Upper lobe of right lung (tissue), 1 donor: ENCODE data around the gene PDE4A. TPM values are rescaled to one million over a fixed set of nuclear protein-coding genes. Genes with fewer than 3 reads are reported as not detected.

Experiments
- ATAC-seq: fragments of 200-7000 bp; cut with Tn5 transposase; one replicate; pipeline ENCODE4 v1.9.1; 2020; ENCODE audit warnings: mild to moderate bottlenecking, moderate library complexity
- DNase-seq: peaks from one replicate; pipeline ENCODE4 v3.0.0-alpha.2; 2020
- H3K27ac ChIP-seq: fragments of 200-600 bp; one replicate; pipeline ENCODE4 v1.8.0; 2022
- H3K27me3 ChIP-seq: fragments of 200-600 bp; one replicate; pipeline ENCODE4 v1.8.0; 2022; ENCODE audit warnings: mild to moderate bottlenecking
- H3K36me3 ChIP-seq: fragments of 200-600 bp; one replicate; pipeline ENCODE4 v1.8.0; 2022
- H3K4me1 ChIP-seq: fragments of 200-600 bp; one replicate; pipeline ENCODE4 v1.8.0; 2022
- H3K4me3 ChIP-seq: fragments of 200-600 bp; one replicate; pipeline ENCODE4 v1.8.0; 2022; ENCODE audit warnings: mild to moderate bottlenecking
- H3K9me3 ChIP-seq: fragments of 200-600 bp; one replicate; pipeline ENCODE4 v1.8.0; 2022
- CTCF ChIP-seq: fragments of 200-600 bp; IDR thresholded peaks from one replicate; pipeline ENCODE4 v1.8.0; 2022; ENCODE audit warnings: antibody characterized with exemption
- intact Hi-C: fragments of 100-400 bp; cut with DNase I; formaldehyde crosslinking; loops from one replicate; pipeline ENCODE4 v1.11.0; 2022
- total RNA-seq: library from RNA; stranded (reverse); fragmentation: NEBNext Ultra II Directional; extraction: Animal tissue kit (Norgen Biotek cat#: 25700); gene quantifications from one replicate; pipeline ENCODE4 v1.2.1, GENCODE V29; 2021
- donor health status: DM: no; HTN: yes; CAD: no; lungs with severe emphysema.

PDE4A gene
- total RNA-seq, 1 donor from 2014 or later = 35.5 TPM

DNA sequence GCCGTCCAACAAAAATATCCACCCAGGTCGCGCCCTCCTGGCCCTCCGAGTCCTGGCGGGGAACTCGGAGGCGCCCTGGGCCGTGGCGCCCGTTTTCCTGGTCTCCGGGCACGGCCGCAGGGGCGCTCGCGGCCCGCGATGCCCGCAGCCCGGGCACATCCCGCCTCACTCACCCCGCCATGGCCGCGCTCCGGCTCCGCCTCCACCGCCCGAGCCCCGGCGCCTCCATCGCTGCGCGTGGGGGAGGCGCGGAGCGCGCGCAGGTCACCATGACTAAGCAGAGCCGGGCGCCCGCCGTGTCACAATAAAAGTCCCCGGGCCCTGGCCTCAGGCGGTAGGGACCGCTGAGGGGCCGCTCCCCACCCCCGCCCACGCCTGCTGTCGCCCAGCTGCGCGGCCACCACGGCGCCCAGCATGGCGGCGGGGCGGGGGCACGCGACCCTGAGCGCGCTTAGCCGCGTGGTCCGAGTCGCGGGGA is 82.2 kb downstream of the PDE4A start:
- Histone ChIP-seq H3K4me3 (peak overlapping the region; percentile 100), H3K36me3 (peaks cover 24% of the 10 kb centered on the region), H3K4me1 (peaks cover 33% of the 10 kb centered on the region), H3K9me3 (no peaks in the 10 kb centered on the region), H3K27ac (peak overlapping the region; percentile 99), H3K27me3 (no peaks in the 10 kb centered on the region)
- TF ChIP-seq CTCF = no peak
- intact Hi-C loops = no loop called here
- DNase-seq (peak; percentile 98), ATAC-seq (peak; percentile 95)

DNA sequence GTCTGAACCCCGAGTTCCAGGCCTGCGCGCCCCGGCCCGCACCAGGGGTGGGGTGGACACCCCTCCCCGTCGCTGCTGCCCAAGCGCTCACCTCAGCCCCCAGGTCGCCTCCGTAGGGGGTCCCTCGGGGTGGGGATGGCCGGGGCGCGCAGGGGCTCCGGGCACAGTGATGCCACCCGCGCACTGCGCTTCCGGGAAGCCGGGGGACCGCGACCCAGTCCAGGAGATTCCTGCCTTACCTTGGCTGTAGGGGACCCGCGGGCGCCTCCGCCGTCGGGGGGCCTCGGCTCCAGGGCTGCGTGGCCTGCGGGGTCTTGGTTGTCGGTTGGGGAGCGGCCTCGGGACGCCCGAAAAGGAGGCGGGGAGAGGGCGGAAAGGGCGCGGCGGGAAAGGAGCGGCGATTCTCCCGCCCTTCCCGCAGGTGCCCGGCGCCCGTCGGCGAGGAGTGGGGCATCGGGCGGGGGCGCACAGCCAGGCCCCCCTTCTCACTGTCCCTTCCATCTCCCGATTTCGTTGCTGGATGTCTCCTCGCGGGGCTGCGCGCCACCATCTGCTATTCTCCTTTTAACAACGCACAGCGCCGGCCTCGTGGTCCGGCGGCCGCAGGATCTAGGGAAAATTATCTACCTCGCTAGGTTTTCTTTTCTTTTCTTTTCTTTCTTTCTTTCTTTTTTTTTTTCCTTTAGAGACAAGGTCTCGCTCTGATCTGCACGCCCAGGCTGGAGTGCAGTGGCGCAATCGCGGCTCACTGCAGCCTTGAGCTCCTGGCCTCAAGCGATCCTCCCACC is 82.9 kb downstream of the PDE4A start, which contains the start of gene KEAP1:
Gene KEAP1, minus strand, starts transcription at position 355 of the 788 bp plus-strand sequence. CDS start 3,323 bp downstream, outside the sequence.
- no peaks in the 10 kb centered on the region for H3K27me3 ChIP-seq
- peak; percentile 82 for DNase-seq
- intact Hi-C loops = no loop called here
- no peaks in the 10 kb centered on the region for H3K9me3 ChIP-seq
- H3K4me3 ChIP-seq = peak within 1 kb of the TSS; percentile 100
- ATAC-seq = peak; percentile 6
- no peak for TF ChIP-seq CTCF
- H3K4me1 ChIP-seq = peaks cover 32% of the 10 kb centered on the region
- peak within 1 kb of the TSS; percentile 99 for H3K27ac ChIP-seq
- H3K36me3 ChIP-seq = peaks cover 18% of the 10 kb centered on the region

DNA sequence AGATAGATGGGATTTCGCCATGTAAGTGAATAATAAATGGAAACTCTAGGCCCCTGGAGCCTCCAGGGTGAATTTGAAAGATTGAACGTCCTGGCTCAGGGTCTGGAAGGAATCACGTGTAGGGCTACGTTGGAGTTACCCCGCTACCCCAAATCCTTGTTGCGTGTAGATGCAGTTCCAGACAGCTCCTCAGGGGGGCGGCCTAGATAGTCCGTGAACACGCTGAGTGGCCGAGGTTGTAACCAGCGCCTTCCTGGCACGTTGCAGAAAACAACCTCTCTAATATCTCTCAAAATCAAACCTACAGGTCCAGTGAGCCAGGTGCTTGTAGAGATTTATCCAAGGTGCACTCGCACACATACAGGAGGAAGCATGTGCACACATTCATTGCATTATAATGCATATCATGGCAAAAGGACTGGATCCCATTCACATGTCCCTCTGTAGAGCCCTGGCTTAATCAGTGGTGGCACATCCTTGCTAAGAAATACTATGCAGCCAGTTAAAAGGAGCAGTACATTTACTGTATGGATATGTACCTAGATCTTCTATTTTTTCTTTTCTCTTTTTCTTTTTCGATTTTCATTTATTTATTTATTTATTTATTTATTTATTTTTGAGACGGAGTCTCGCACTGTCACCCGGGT is 85.4 kb downstream of the PDE4A start:
- DNase-seq (peak; percentile 88), ATAC-seq (peak; percentile 49)
- TF ChIP-seq CTCF = peak; percentile 87
- Histone ChIP-seq H3K4me3 (no peak overlapping the region), H3K36me3 (no peaks in the 10 kb centered on the region), H3K4me1 (peaks cover 22% of the 10 kb centered on the region), H3K27ac (no peak overlapping the region), H3K9me3 (no peaks in the 10 kb centered on the region), H3K27me3 (no peaks in the 10 kb centered on the region)
- intact Hi-C loops = no loop called here

DNA sequence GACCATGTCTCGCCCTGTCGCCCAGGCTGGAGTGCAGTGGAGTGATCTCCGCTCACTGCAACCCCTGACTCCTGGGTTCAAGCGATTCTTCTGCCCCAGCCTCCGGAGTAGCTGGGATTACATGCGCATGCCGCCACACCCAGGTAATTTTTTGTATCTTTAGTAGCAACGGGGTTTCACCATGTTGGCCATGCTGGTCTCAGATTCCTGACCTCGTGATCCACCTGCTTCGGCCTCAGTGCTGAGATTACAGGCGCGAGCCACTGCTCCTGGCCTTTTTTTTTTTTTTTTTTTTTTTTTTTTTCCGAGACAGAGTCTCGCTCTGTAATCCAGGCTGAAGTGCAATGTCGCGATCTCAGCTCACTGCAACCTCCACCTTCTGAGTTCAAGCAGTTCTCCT is 87.7 kb downstream of the PDE4A start:
- no peaks in the 10 kb centered on the region for H3K36me3 ChIP-seq
- no peak overlapping the region for H3K4me3 ChIP-seq
- intact Hi-C loops = no loop called here
- ATAC-seq = no peak
- no peak overlapping the region for H3K27ac ChIP-seq
- TF ChIP-seq CTCF = no peak
- H3K27me3 ChIP-seq = peaks cover 4% of the 10 kb centered on the region
- no peak for DNase-seq
- no peaks in the 10 kb centered on the region for H3K9me3 ChIP-seq
- peaks cover 10% of the 10 kb centered on the region for H3K4me1 ChIP-seq

DNA sequence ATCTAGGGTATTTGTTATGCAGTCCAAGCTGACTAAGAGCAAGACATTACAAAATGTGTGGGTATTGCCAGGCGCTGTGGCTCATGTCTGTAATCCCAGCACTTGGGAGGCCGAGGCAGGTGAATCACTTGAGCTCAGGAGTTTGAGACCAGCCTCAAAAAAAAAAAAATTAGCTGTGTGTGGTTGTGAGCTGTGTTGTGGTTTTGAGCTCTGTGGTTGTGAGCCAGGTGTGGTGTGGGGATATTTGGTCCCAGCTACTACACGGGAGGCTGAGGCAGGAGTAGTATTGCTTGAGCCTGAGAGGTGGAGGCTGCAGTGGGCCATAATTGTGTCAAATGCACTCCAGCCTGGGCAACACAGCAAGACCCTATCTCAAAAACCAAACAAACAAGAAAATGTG is 88.4 kb downstream of the PDE4A start:
- Histone ChIP-seq H3K4me3 (no peak overlapping the region), H3K27ac (no peak overlapping the region), H3K36me3 (no peaks in the 10 kb centered on the region), H3K9me3 (no peaks in the 10 kb centered on the region), H3K4me1 (peaks cover 10% of the 10 kb centered on the region), H3K27me3 (peaks cover 11% of the 10 kb centered on the region)
- DNase-seq (no peak), ATAC-seq (no peak)
- no peak for TF ChIP-seq CTCF
- intact Hi-C loops = no loop called here
